ENCODE measurements around the gene ANKS3.

DNA sequence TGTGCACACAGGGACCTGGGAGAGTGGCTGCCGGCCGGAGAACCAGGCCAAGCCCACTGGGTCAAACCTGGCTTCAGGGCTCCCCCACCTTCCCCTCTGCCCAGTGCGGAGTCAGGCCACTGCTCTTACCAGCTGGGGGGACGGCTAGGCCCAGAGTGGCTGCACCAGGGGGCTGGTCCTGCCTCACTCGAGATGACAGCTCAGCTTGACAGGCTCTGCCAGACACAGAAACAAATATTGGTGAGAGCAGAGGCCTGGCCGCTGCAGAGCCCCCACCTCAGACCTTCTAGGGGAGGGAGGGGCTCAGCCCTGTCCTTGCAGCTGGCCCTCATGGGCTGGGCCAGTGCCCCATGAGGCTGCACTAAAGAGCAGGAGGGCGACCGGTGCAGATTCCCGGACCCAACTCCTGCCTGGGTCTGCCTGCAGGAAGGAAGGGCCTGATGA is 36.2 kb downstream of the ANKS3 start:
- no peak for TF ChIP-seq POLR2A (IDR thresholded peaks at IDR 0.05; ENCODE audit: extremely low read depth, insufficient read length)
- TF ChIP-seq CTCF (IDR thresholded peaks at IDR 0.05; ENCODE audit: low read depth, low read length), result no peak
- TF ChIP-seq MYC (IDR thresholded peaks at IDR 0.05; ENCODE audit: low read depth, low read length), result no peak

Measured in NB4 (cell line).